GM19239 (cell line): ENCODE measurements around the gene CD83.
A peak's percentile ranks its signal among the peaks of the same experiment; 100 is the strongest.

Experiments
- DNase-seq: peaks from one replicate; pipeline ENCODE4 v3.0.0; 2011; ENCODE audit warnings: low spot score; ENCODE audit not compliant: insufficient read length
- FAIRE-seq: peaks from 2 replicates; lab custom pipeline; 2011; peaks lifted over from hg19 to GRCh38; lab: Jason Lieb, UNC

The CD83 gene

GRCh38 chr6:14089224-14089623, 28.3 kb upstream of the CD83 start:
- peak; percentile 89 for FAIRE-seq
- no peak for DNase-seq

DNA sequence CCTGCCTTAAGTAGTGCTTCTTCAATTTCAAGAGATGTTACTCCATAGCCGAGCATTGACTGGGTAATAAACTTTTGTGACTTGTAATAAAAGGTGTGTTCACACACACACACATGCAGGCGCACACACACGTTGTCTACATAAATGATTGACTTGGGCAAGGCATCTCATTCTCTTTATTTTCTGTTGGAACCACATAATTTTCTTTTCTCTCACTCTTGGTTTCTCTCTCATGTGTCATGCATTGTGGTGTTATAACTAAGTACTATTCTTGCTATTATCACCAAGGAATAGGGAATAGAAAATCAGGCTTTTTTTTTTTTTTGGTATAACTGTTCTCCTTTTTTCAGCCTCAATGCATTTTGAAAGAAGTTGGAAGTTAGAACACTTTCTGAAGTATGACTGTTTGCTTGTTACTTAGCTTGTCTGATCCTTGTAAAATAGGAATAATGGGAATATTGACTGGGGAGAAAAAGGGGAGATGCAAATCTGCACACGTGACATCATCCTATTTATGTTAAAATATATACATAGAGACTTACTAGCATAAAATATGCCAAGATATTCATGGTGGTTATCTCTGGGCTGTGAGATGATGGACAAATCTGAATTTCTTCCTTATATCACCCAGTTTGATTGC, 26.1 kb upstream of the CD83 start:
- peak; percentile 80 for FAIRE-seq
- DNase-seq, result no peak

GRCh38 chr6:14092316-14092715, 25.3 kb upstream of the CD83 start:
- FAIRE-seq, result no peak
- no peak for DNase-seq

GRCh38 chr6:14092838-14093789, 24.5 kb upstream of the CD83 start:
- no peak for DNase-seq
- FAIRE-seq, result peak; percentile 44

GRCh38 chr6:14094721-14095120, 22.9 kb upstream of the CD83 start:
- FAIRE-seq (no peak), DNase-seq (no peak)

DNA sequence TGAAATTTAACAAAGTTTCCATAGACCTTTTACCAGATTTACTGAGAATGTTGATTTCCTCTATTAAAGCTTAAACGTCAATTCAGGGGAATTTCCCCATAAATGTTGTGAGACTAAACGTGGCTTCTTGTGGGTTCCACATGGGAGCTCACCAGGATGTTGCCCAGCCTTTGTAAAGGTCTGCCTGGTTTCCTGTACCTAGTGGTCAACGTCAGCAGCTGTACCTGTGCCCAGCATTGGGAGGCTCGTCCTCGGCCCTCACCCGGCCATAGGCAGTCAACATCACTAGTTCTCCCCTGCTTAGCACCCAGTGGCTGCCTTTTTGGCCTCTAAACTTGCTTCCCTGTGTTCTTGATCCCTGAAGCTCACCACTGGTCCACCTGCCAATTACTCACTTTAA, 22.1 kb upstream of the CD83 start:
- no peak for DNase-seq
- FAIRE-seq, result peak; percentile 98

GRCh38 chr6:14100138-14100537, 17.4 kb upstream of the CD83 start:
- FAIRE-seq (no peak), DNase-seq (no peak)

DNA sequence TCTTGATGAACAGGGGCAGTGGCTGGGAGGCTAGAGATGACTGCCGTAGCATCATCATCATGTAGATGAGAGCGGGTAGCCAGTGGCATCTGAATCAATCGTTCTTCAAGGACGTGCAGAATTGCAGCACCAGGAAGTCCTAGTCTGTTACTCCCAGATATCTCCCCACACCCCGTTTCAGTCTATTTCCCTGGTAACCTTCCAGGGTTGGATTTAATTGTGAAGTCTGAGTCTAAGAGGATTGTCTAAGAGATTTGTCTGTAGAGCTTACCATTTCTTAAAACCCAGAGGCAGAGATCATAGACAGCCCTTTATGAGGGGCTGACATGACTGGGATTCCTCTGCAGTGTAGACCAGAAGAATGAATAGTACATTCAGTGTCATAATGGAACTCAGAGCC, 16.6 kb upstream of the CD83 start:
- DNase-seq (no peak), FAIRE-seq (no peak)

DNA sequence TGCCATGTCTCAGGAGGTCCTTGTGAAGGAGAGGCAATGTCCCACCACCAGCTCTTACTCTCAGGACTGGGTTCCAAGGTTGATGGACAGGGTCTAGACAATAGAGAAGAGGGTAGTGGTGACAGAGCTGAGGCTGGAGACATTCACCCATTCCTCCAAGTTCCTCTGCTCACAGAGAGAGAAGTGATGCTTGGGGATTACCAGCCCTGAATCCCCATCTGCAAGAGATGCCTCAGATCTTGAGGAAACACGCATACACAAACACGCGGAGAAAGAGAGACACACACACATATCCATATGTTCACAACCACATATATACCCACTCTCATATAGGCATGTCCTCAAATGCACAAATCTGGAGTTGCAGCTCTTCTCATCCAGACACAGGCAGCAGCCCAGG, 15.2 kb upstream of the CD83 start:
- DNase-seq, result no peak
- FAIRE-seq, result no peak

- FAIRE-seq, result no peak
- no peak for DNase-seq
Measured at GRCh38 chr6:14105547-14105946, 12.0 kb upstream of the CD83 start.

DNA sequence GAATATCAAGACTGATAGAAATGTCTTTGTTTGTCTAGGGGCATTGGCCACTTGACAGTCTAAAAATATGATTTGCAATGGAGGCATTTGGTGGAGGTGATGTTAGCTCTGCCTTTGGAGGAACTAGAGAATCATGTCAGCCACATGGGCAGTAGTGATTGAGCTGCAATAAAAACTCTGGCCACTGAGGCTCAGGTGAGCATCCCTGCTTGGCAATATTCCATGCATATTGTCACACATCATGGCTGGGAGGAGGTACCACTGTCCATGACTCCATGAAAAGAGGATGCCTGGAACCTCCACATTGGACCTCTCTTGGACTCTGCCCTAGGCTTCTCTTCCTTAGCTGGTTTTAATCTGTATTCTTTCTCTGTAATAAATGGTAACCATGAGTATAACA, 10.6 kb upstream of the CD83 start:
- FAIRE-seq (no peak), DNase-seq (no peak)

- no peak for FAIRE-seq
- no peak for DNase-seq
Measured at GRCh38 chr6:14107711-14108494, 9.7 kb upstream of the CD83 start.

DNA sequence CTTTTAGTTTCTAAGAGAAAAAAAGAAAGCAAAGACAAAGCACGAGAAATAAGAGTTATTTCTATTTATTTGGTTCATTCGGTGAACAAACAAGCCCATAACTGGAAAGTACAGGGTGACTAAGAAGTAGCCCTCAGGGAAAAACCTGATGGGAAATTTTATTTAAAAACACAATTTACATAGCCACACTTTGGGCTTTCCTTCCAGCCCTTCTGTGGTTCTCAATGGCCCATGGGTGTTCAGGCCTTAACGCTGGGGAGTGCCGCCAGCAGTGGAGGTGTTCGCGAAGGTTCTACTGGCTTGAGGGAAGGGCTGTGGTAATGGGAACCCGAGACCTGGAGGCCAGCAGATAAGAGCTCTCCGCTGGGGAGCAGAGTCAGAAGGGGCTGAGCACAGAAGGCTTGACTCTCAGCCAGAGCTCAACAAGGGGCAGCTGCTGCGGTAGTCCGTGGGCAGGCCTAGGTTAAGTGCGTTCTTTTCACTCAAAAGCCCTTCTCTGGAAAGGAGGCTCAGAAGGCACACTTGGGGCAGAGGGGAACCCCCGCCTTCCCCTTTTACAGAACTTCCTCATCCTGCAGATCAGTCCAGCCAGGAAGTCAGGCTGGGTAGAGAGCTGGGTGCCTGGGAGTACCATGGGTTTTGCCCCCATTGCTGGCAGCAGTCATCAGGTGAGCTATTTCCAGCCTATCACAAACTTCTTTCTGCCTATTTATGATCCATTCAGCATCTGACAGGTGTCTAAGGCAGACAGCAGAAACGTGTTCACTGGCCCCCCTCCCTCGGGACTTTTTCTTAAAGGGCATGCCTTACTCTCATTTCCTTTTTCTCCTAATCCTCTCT, 8.8 kb upstream of the CD83 start:
- peak; percentile 93 for FAIRE-seq

GRCh38 chr6:14109411-14109826, 8.2 kb upstream of the CD83 start:
- peak; percentile 4 for FAIRE-seq
- no peak for DNase-seq

More for the DNA sequence above, 8.8 kb upstream of the CD83 start:
- DNase-seq, result no peak

GRCh38 chr6:14110001-14110818, 7.4 kb upstream of the CD83 start:
- DNase-seq (no peak), FAIRE-seq (peak; percentile 99)

GRCh38 chr6:14113976-14114375, 3.6 kb upstream of the CD83 start:
- DNase-seq (no peak), FAIRE-seq (no peak)

- no peak for DNase-seq
- FAIRE-seq, result no peak
Measured at GRCh38 chr6:14118091-14118439, 493 bp downstream of the CD83 start.

- FAIRE-seq (peak; percentile 23), DNase-seq (no peak)
Measured at GRCh38 chr6:14118446-14118845, 874 bp downstream of the CD83 start.

GRCh38 chr6:14119784-14120183, 2.2 kb downstream of the CD83 start:
- no peak for DNase-seq
- FAIRE-seq, result no peak
